ENCODE results near the gene RAD51B. TPM values are rescaled to one million over a fixed set of nuclear protein-coding genes. Genes with fewer than 3 reads are reported as not detected.

RAD51B gene
- total RNA-seq, 1 experiment from 2014 or later, result 20.0 TPM

GRCh38 chr14:68316078-68316868 lies 496.7 kb downstream of the RAD51B start:
- Histone ChIP-seq H4K20me1 (ENCODE audit: insufficient read depth) (no peaks in the 10 kb centered on the region), H3K9me2 (ENCODE audit: insufficient read depth) (no peaks in the 10 kb centered on the region), H3K79me2 (ENCODE audit: insufficient read depth, low read length) (no peaks in the 10 kb centered on the region), H3K27me3 (ENCODE audit: insufficient read depth, low read length) (no peaks in the 10 kb centered on the region), H3K36me3 (ENCODE audit: control insufficient read depth in 1 of 2, insufficient read depth in 2 of 2, low read length in 2 of 2) (no peaks in the 10 kb centered on the region), H3K9me3 (ENCODE audit: control insufficient read depth in 1 of 2, insufficient read depth in 1 of 2, low read depth in 1 of 2, low read length in 2 of 2) (no peaks in the 10 kb centered on the region), H3K4me1 (ENCODE audit: control insufficient read depth in 1 of 2, insufficient read depth in 2 of 2, low read length in 2 of 2) (no peaks in the 10 kb centered on the region), H3K4me3 (replicated peaks in 1 of 2; ENCODE audit: low read depth in 1 of 2, low read length in 2 of 2) (no peak overlapping the region), H3K9ac (ENCODE audit: low read length) (no peak overlapping the region), H2AFZ (ENCODE audit: low read depth, low read length, poor library complexity, severe bottlenecking) (no peak overlapping the region), H3K27ac (ENCODE audit: low read depth, low read length) (no peak overlapping the region), H3K4me2 (ENCODE audit: low read length) (no peak overlapping the region)
- BruUV-seq (replicated peaks), result no TSS peak
- ChIA-PET RAD21 (ENCODE audit: low non-redundant PET in 1 of 2, low total read pairs in 2 of 2, uncharacterized antibody in 2 of 2, unreplicated experiment in 2 of 2) (no interaction called here), CTCF (no interaction called here), POLR2A (no interaction called here)
- TF ChIP-seq ZBTB33 (IDR thresholded peaks at IDR 0.05; ENCODE audit: extremely low read depth, insufficient replicate concordance, low read length), result no peak
- no peak for TF ChIP-seq EGR1 (IDR thresholded peaks at IDR 0.05; ENCODE audit: low read depth)
- TF ChIP-seq RAD21 (IDR thresholded peaks at IDR 0.05; ENCODE audit: low read depth), result no peak
- no peak for TF ChIP-seq ZFX (IDR thresholded peaks at IDR 0.05)
- no peak for TF ChIP-seq CTCF (IDR thresholded peaks at IDR 0.05 in 2 of 3, conservative IDR thresholded peaks at IDR 0.05 in 1 of 3; ENCODE audit: borderline replicate concordance in 1 of 3, insufficient read depth in 1 of 3, low read depth in 2 of 3, low read length in 2 of 3)
- no peak for TF ChIP-seq SP1 (IDR thresholded peaks at IDR 0.05; ENCODE audit: low read depth)
- TF ChIP-seq POLR2AphosphoS5 (IDR thresholded peaks at IDR 0.05; ENCODE audit: low read depth, low read length), result no peak
- no peak for TF ChIP-seq EZH2phosphoT487 (IDR thresholded peaks at IDR 0.05; ENCODE audit: borderline replicate concordance)
- no peak for ATAC-seq
- intact Hi-C loops (cut with micrococcal nuclease), result no loop called here
- DNase-seq (ENCODE audit: low read depth, low spot score), result no peak

Data from HCT116 (cell line).